Natural killer cell (primary cell): ENCODE data around the gene MYO16. TPM values are rescaled to one million over a fixed set of nuclear protein-coding genes. Genes with fewer than 3 reads are reported as not detected.

Experiments used
- ATAC-seq, 3 donors: fragments of 150-1000 bp in 2 of 3; fragments of 200-7000 bp in 1 of 3; cut with Tn5 transposase; 1 replicate in 1 of 3; 2 replicates in 2 of 3; pipeline ENCODE4 v1.10.0; 2021; ENCODE audit warnings: mild to moderate bottlenecking in 2 of 3, moderate library complexity in 2 of 3
- DNase-seq, 2 donors: peaks; one replicate each; pipeline versions ENCODE4 v3.0.0 to v3.0.0-alpha.2; 2013 to 2021; ENCODE audit warnings: mixed read lengths in 1 of 2
- H3K27ac ChIP-seq: one replicate; pipeline ENCODE4 v1.5.1; 2013; ENCODE audit warnings: mild to moderate bottlenecking, low read length
- H3K27me3 ChIP-seq: one replicate; pipeline ENCODE4 v1.6.1; 2013; ENCODE audit warnings: low read length; ENCODE audit not compliant: control insufficient read depth, insufficient read depth
- H3K36me3 ChIP-seq: one replicate; pipeline ENCODE4 v1.6.1; 2013; ENCODE audit warnings: low read length; ENCODE audit not compliant: control insufficient read depth, insufficient read depth
- H3K4me1 ChIP-seq: one replicate; pipeline ENCODE4 v1.6.1; 2013; ENCODE audit warnings: low read length; ENCODE audit not compliant: control insufficient read depth, insufficient read depth
- H3K4me3 ChIP-seq: one replicate; pipeline ENCODE4 v1.5.1; 2013; ENCODE audit warnings: low read length
- H3K9me3 ChIP-seq: one replicate; pipeline ENCODE4 v1.6.1; 2013; ENCODE audit warnings: low read length; ENCODE audit not compliant: control insufficient read depth, insufficient read depth
- H3K27ac Mint-ChIP-seq, 2 donors: one replicate each; pipeline ENCODE4 v1.8.0; 2022; ENCODE audit warnings: mild to moderate bottlenecking in 2 of 2, mixed read lengths in 2 of 2, moderate library complexity in 1 of 2
- H3K27me3 Mint-ChIP-seq, 2 donors: one replicate each; pipeline ENCODE4 v1.8.0; 2022; ENCODE audit warnings: low read depth in 2 of 2, mixed read lengths in 2 of 2
- H3K36me3 Mint-ChIP-seq: one replicate; pipeline ENCODE4 v1.8.0; 2022; ENCODE audit warnings: mixed read lengths
- H3K4me1 Mint-ChIP-seq, 2 donors: one replicate each; pipeline ENCODE4 v1.8.0; 2022; ENCODE audit warnings: mixed read lengths in 2 of 2
- H3K4me3 Mint-ChIP-seq: one replicate; pipeline ENCODE4 v1.8.0; 2022; ENCODE audit warnings: mild to moderate bottlenecking, moderate library complexity, mixed read lengths
- H3K9me3 Mint-ChIP-seq, 2 donors: one replicate each; pipeline ENCODE4 v1.8.0; 2022; ENCODE audit warnings: mixed read lengths in 2 of 2
- WGBS: methylation state at CpG from one replicate; pipeline ENCODE4 v1.1.7; 2013; ENCODE audit warnings: missing lambda C conversion rate; ENCODE audit not compliant: insufficient coverage; 5-methylcytosine and 5-hydroxymethylcytosine counted together
- intact Hi-C: fragments of 100-400 bp; cut with micrococcal nuclease; formaldehyde crosslinking; loops from one replicate; pipeline ENCODE4 v1.14.2; 2022
- total RNA-seq, 4 donors: library from RNA; stranded (reverse); fragments of 120-200 nt in 1 of 4; gene quantifications; one replicate each; pipeline versions ENCODE4 v1.2.3 to v1.2.4, GENCODE V29; 2013 to 2022
- TF ChIP-seq, protein P1 (sequence below): fragments of 200-600 bp; IDR thresholded peaks from one replicate; pipeline ENCODE4 v1.8.0; 2022; ENCODE audit warnings: antibody characterized with exemption

MYO16 gene
- total RNA-seq, 3 donors from 2014 or later (not counting 1 experiment from before 2014, with no cell fraction given), result 0.28 TPM; not detected in 2

DNA sequence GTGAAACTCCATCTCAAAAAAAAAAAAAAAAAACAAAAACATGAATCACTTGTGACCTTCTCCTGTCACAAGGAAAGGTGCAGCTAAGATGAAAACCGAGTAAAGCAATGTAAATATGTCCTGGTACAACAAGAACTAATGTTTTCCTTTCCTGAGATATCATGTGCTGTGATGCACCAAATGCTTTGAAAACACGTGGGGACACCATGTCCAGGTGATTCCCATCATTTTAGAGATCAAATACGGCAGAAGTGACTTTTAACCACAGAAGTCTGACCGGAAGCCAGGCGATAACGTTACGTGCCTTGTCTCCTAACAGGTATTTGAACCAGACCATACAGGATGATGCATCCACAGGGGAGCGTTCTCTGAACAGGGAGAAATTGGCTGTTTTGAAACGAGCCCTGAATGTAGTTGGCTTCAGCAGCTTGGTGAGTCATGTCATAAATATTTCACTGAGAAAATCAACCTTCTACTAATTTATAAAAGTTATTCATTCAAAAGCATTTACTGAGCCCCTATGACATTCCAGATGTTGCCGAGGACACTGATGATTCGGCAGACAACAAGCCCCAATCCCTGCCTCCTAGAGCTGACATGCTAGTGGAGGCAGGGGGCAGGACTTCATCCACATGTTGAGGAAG, 328.1 kb downstream of the MYO16 start:
- WGBS, result 89% methylated on average over 11 of the region's 11 CpGs
- TF ChIP-seq, protein P1, sequence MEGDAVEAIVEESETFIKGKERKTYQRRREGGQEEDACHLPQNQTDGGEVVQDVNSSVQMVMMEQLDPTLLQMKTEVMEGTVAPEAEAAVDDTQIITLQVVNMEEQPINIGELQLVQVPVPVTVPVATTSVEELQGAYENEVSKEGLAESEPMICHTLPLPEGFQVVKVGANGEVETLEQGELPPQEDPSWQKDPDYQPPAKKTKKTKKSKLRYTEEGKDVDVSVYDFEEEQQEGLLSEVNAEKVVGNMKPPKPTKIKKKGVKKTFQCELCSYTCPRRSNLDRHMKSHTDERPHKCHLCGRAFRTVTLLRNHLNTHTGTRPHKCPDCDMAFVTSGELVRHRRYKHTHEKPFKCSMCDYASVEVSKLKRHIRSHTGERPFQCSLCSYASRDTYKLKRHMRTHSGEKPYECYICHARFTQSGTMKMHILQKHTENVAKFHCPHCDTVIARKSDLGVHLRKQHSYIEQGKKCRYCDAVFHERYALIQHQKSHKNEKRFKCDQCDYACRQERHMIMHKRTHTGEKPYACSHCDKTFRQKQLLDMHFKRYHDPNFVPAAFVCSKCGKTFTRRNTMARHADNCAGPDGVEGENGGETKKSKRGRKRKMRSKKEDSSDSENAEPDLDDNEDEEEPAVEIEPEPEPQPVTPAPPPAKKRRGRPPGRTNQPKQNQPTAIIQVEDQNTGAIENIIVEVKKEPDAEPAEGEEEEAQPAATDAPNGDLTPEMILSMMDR, result no peak
- H3K36me3 Mint-ChIP-seq, result no peaks in the 10 kb centered on the region
- Histone ChIP-seq H3K4me1 (no peaks in the 10 kb centered on the region), H3K9me3 (no peaks in the 10 kb centered on the region), H3K27me3 (no peaks in the 10 kb centered on the region), H3K36me3 (no peaks in the 10 kb centered on the region), H3K27ac (no peak overlapping the region), H3K4me3 (no peak overlapping the region)
- DNase-seq (no peak), ATAC-seq (no peak)
- H3K9me3 Mint-ChIP-seq, result no peaks in the 10 kb centered on the region
- no peaks in the 10 kb centered on the region for H3K4me1 Mint-ChIP-seq
- no peak overlapping the region for H3K27ac Mint-ChIP-seq
- no peak overlapping the region for H3K4me3 Mint-ChIP-seq
- no peaks in the 10 kb centered on the region for H3K27me3 Mint-ChIP-seq
- intact Hi-C loops, result no loop called here

DNA sequence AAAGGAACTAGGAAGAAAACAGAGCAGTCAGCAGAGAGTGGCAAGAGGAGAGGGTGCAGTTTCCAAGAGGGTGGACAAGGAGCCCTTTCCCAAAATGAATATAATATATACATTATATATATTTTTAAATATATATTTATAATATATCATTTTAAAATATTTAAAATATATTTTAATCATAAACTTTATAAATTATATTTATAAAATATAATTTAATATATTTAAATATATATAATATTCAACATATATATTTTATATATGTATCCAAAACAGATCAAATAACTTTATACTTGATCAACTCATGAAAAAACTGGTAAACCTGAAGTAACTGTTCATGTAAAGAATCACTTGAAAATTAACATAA, 328.6 kb downstream of the MYO16 start:
- H3K36me3 Mint-ChIP-seq, result no peaks in the 10 kb centered on the region
- H3K27me3 Mint-ChIP-seq, result no peaks in the 10 kb centered on the region
- H3K9me3 Mint-ChIP-seq, result no peaks in the 10 kb centered on the region
- Histone ChIP-seq H3K9me3 (no peaks in the 10 kb centered on the region), H3K36me3 (no peaks in the 10 kb centered on the region), H3K4me1 (no peaks in the 10 kb centered on the region), H3K27ac (no peak overlapping the region), H3K4me3 (no peak overlapping the region), H3K27me3 (no peaks in the 10 kb centered on the region)
- DNase-seq (no peak), ATAC-seq (no peak)
- no peak overlapping the region for H3K27ac Mint-ChIP-seq
- H3K4me3 Mint-ChIP-seq, result no peak overlapping the region
- TF ChIP-seq, protein P1, result no peak
- intact Hi-C loops, result no loop called here
- no peaks in the 10 kb centered on the region for H3K4me1 Mint-ChIP-seq

DNA sequence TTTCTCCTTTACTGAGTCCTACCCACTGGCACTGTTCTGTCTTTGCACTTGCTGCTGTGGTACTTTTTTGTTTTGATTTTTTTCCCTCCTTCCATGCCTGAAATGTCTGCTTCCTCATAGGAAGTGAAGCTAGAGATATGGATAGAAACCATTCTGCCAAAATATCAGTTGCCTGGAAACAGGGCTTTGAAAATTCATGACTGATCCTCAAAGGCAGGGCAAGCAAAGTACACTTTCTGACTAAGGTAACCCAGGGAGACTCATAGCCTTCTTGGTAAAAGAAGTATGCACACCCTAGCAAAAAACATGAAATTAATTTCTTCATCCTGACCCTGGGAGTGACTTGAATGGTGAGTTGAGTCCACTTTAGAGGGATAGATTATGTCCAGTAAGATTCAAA, 329.8 kb downstream of the MYO16 start:
- Histone ChIP-seq H3K36me3 (no peaks in the 10 kb centered on the region), H3K27me3 (no peaks in the 10 kb centered on the region), H3K4me3 (no peak overlapping the region), H3K9me3 (no peaks in the 10 kb centered on the region), H3K4me1 (no peaks in the 10 kb centered on the region), H3K27ac (no peak overlapping the region)
- H3K27ac Mint-ChIP-seq, result no peak overlapping the region
- TF ChIP-seq, protein P1, result no peak
- no peak overlapping the region for H3K4me3 Mint-ChIP-seq
- ATAC-seq (no peak), DNase-seq (no peak)
- no peaks in the 10 kb centered on the region for H3K27me3 Mint-ChIP-seq
- H3K36me3 Mint-ChIP-seq, result no peaks in the 10 kb centered on the region
- H3K4me1 Mint-ChIP-seq, result no peaks in the 10 kb centered on the region
- no peaks in the 10 kb centered on the region for H3K9me3 Mint-ChIP-seq
- intact Hi-C loops, result no loop called here

DNA sequence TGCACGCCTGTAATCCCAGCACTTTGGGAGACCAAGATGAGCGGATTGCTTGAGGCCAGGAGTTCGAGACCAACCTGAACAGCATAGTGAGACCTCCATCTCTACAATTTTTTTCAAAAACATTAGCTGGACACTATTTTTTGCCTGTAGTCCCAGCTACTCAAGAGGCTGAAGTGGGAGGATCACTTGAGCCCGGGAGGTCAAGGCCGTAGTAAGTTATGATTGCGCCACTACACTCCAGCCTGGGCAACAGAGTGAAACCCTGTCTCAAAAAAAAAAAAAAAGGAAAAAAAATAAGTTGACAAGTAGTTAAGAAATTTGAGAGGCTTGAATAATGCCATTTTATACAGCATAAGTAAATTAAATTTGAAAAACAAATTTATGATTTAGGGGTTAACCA, 330.6 kb downstream of the MYO16 start:
- no peak for DNase-seq
- Mint-ChIP-seq H3K9me3 (no peaks in the 10 kb centered on the region), H3K4me1 (no peaks in the 10 kb centered on the region), H3K27ac (no peak overlapping the region), H3K36me3 (no peaks in the 10 kb centered on the region), H3K4me3 (no peak overlapping the region), H3K27me3 (no peaks in the 10 kb centered on the region)
- no peaks in the 10 kb centered on the region for H3K4me1 ChIP-seq
- no peak overlapping the region for H3K4me3 ChIP-seq
- no peaks in the 10 kb centered on the region for H3K9me3 ChIP-seq
- no peak for ATAC-seq
- WGBS, result 91% methylated on average over 5 of the region's 6 CpGs
- no peaks in the 10 kb centered on the region for H3K27me3 ChIP-seq
- no peaks in the 10 kb centered on the region for H3K36me3 ChIP-seq
- intact Hi-C loops, result no loop called here
- H3K27ac ChIP-seq, result no peak overlapping the region
- TF ChIP-seq, protein P1, result no peak
